ENCODE measurements around the gene RPL38. TPM values are rescaled to one million over a fixed set of nuclear protein-coding genes. Genes with fewer than 3 reads are reported as not detected.

RPL38 gene
- polyA plus RNA-seq, 4 donors: 823 to 1,669 (median 1,378) TPM

GRCh38 chr17:74253036-74253435, 49.6 kb downstream of the RPL38 start:
- FAIRE-seq: no peak
- peaks cover 0 to 67% (median 0%) of the 10 kb centered on the region in 3 donors for H3K36me3 ChIP-seq (ENCODE audit: control insufficient read depth in 3 of 3, insufficient read depth in 2 of 3, low read depth in 1 of 3, low read length in 3 of 3)

DNA sequence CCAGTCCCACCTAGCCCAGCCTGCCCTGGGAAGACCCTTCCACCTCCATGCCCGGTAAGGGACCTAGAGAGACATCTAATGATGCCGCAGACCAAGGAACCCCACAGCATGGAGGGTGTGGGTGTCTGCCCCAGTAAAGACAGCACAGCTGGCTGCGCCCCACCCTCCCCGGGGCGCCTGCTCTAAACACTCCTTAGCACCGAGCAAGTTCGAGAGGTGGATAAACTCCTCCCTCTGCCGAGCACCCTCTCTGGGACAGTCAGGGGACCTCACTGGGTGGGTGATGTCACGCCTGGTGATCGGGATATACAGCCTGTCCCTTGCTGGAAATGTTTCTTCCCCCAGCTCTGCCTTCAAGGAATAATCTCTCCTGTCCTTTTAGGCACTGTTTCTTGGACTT, 53.8 kb downstream of the RPL38 start:
- 67 to 81% (median 81%) methylated on average over 10 of the region's 10 CpGs for WGBS, 3 donors
- no peak overlapping the region for H3K4me3 ChIP-seq (ENCODE audit: low read depth in 1 of 3, low read length in 3 of 3)
- H3K27ac ChIP-seq (ENCODE audit: low read depth in 1 of 3, low read length in 2 of 3): no peak overlapping the region
- peaks cover 0 to 59% (median 0%) of the 10 kb centered on the region in 3 donors for H3K36me3 ChIP-seq (ENCODE audit: control insufficient read depth in 3 of 3, insufficient read depth in 2 of 3, low read depth in 1 of 3, low read length in 3 of 3)
- FAIRE-seq (no peak), DNase-seq (no peak)
- no peaks in the 10 kb centered on the region for H3K27me3 ChIP-seq (ENCODE audit: control insufficient read depth in 3 of 3, insufficient read depth in 3 of 3, low read length in 3 of 3)
- no peaks in the 10 kb centered on the region for H3K9me3 ChIP-seq (ENCODE audit: control insufficient read depth in 2 of 2, insufficient read depth in 1 of 2, low read depth in 1 of 2, low read length in 1 of 2)
- H3K4me1 ChIP-seq (ENCODE audit: control insufficient read depth in 3 of 3, insufficient read depth in 2 of 3, low read depth in 1 of 3, low read length in 2 of 3): no peaks in the 10 kb centered on the region

More at GRCh38 chr17:74253036-74253435, 49.6 kb downstream of the RPL38 start:
- Histone ChIP-seq H3K27ac (ENCODE audit: low read depth in 1 of 3, low read length in 2 of 3) (no peak overlapping the region), H3K9me3 (ENCODE audit: control insufficient read depth in 2 of 2, insufficient read depth in 1 of 2, low read depth in 1 of 2, low read length in 1 of 2) (no peaks in the 10 kb centered on the region), H3K4me3 (ENCODE audit: low read depth in 1 of 3, low read length in 3 of 3) (no peak overlapping the region), H3K4me1 (ENCODE audit: control insufficient read depth in 3 of 3, insufficient read depth in 2 of 3, low read depth in 1 of 3, low read length in 2 of 3) (no peaks in the 10 kb centered on the region), H3K27me3 (ENCODE audit: control insufficient read depth in 3 of 3, insufficient read depth in 3 of 3, low read length in 3 of 3) (no peaks in the 10 kb centered on the region)
- no peak for DNase-seq
- 88 to 92% (median 90%) methylated on average over 13 of the region's 13 CpGs for WGBS, 3 donors

DNA sequence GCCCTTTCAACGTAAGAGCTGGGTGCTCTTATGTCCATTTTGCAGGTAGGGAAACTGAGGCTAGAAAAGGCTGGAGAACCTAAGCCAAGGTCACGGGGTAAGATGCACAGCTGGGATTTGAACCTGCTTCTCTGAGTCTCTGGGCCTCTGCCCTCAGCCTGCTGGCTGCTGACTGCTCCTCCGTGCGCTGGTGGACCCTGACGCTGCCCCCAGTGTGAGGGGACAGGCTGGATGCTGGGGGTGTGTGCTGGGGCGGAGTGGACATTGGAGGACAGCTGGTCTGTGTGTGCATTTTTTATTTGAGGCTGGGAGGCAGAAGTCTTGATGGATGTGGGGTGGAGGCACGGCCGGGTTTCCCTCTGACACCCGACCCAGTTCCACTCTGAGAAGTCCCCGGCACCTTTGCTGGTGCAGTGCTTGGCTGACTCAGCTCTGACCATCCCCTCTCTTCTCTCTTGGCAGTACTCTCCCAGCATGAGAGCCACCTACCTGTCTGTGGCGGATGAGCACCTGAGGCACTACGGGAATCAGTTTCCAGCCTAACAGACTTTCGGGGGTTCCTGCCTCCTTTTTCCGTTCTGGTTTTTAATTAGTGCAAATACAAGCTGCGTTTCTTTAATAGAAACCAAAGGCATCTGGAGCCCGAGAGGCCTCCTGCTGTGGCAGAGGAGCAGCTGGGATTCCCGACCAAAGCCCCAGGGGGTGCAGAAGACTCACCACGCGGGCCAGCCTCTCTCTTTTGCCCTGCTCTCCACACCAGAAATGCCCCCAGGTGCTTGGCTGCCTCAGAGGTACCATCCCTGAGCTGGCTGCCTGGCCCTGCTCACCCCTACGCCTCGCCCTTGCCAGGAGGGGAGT, 56.4 kb downstream of the RPL38 start:
- Histone ChIP-seq H3K36me3 (ENCODE audit: control insufficient read depth in 3 of 3, insufficient read depth in 2 of 3, low read depth in 1 of 3, low read length in 3 of 3) (peaks cover 0 to 39% (median 0%) of the 10 kb centered on the region in 3 donors), H3K4me3 (ENCODE audit: low read depth in 1 of 3, low read length in 3 of 3) (no peak overlapping the region), H3K9me3 (ENCODE audit: control insufficient read depth in 2 of 2, insufficient read depth in 1 of 2, low read depth in 1 of 2, low read length in 1 of 2) (no peaks in the 10 kb centered on the region), H3K27me3 (ENCODE audit: control insufficient read depth in 3 of 3, insufficient read depth in 3 of 3, low read length in 3 of 3) (no peaks in the 10 kb centered on the region), H3K4me1 (ENCODE audit: control insufficient read depth in 3 of 3, insufficient read depth in 2 of 3, low read depth in 1 of 3, low read length in 2 of 3) (no peaks in the 10 kb centered on the region), H3K27ac (ENCODE audit: low read depth in 1 of 3, low read length in 2 of 3) (no peak overlapping the region)
- 63 to 79% (median 64%) methylated on average over 21 of the region's 21 CpGs for WGBS, 3 donors
- no peak for DNase-seq
- no peak for FAIRE-seq

Other genes with a start within 250 kb of the RPL38 start
- gene TTYH2, start 9.9 kb downstream of the RPL38 start, polyA plus RNA-seq: 10 to 100 TPM in 1 of 4 donors, 1 to 10 TPM in 1, under 1 TPM in 1, not detected in 1; 0.27 to 50.6 (median 2.0) TPM
- under 1 TPM in 2 of 4 donors, not detected in 2; 0.03 to 0.10 TPM for gene DNAI2, start 70.6 kb downstream of the RPL38 start, polyA plus RNA-seq
- 1 to 10 TPM in 3 of 4 donors, under 1 TPM in 1; 0.45 to 4.5 (median 2.4) TPM for gene KIF19, start 122.5 kb downstream of the RPL38 start, polyA plus RNA-seq
- under 1 TPM in 2 of 4 donors, not detected in 2; 0.15 to 0.21 TPM for gene BTBD17, start 158.2 kb downstream of the RPL38 start, polyA plus RNA-seq
- under 1 TPM in 2 of 4 donors, not detected in 2; 0.19 to 0.93 TPM for gene GPR142, start 163.8 kb downstream of the RPL38 start, polyA plus RNA-seq
- gene GPRC5C, start 228.4 kb downstream of the RPL38 start, polyA plus RNA-seq: 10 to 100 TPM; 41.3 to 72.8 (median 48.1) TPM